SK-N-SH treated with all-trans-retinoic acid at 6 μM for 48 hours (cell line): Measurements from ENCODE around the gene TDRD6.

ENCODE experiments used
- ATAC-seq: fragments of 200-7000 bp; cut with Tn5 transposase; 3 replicates; pipeline ENCODE4 v1.9.1; 2020; ENCODE audit warnings: mild to moderate bottlenecking, moderate library complexity
- ARNTL ChIP-seq: fragments of 450-650 bp; formaldehyde crosslinking; IDR thresholded peaks from 2 replicates; pipeline ENCODE4 v1.5.0; 2020; ENCODE audit warnings: low read depth, mild to moderate bottlenecking, moderate library complexity, borderline replicate concordance
- BACH2 ChIP-seq: fragments of 250-450 bp; sonication (Bioruptor Pico); IDR thresholded peaks from 2 replicates; pipeline ENCODE4 v1.9.0; 2021; ENCODE audit warnings: mild to moderate bottlenecking, borderline replicate concordance
- CREB5 ChIP-seq: fragments of 250-450 bp; sonication (Bioruptor Pico); IDR thresholded peaks from 2 replicates; pipeline ENCODE4 v1.5.1; 2020; ENCODE audit warnings: low read depth, mild to moderate bottlenecking, moderate library complexity
- CSDC2 ChIP-seq: fragments of 250-450 bp; sonication (Bioruptor Pico); IDR thresholded peaks from 2 replicates; pipeline ENCODE4 v1.5.0; 2020; ENCODE audit warnings: mild to moderate bottlenecking, moderate library complexity
- CSRNP3 ChIP-seq: fragments of 250-450 bp; sonication (Bioruptor Pico); IDR thresholded peaks from 2 replicates; pipeline ENCODE4 v1.5.1; 2021; ENCODE audit warnings: mild to moderate bottlenecking, moderate library complexity
- ESRRG ChIP-seq: fragments of 250-450 bp; sonication (Bioruptor Pico); IDR thresholded peaks from 2 replicates; pipeline ENCODE4 v1.6.1; 2021; ENCODE audit warnings: mild to moderate bottlenecking
- ISL1 ChIP-seq: fragments of 250-450 bp; sonication (Bioruptor Pico); IDR thresholded peaks from 2 replicates; pipeline ENCODE4 v2.1.2; 2022; ENCODE audit warnings: mild to moderate bottlenecking, moderate library complexity
- PATZ1 ChIP-seq: fragments of 250-450 bp; sonication (Bioruptor Pico); IDR thresholded peaks from 2 replicates; pipeline ENCODE4 v1.8.0; 2020; ENCODE audit warnings: mild to moderate bottlenecking, moderate library complexity, borderline replicate concordance
- POU6F1 ChIP-seq: fragments of 250-450 bp; sonication (Bioruptor Pico); IDR thresholded peaks from 2 replicates; pipeline ENCODE4 v1.8.0; 2021; ENCODE audit warnings: low read depth, mild to moderate bottlenecking, moderate library complexity, borderline replicate concordance
- PPARA ChIP-seq: fragments of 250-450 bp; sonication (Bioruptor Pico); IDR thresholded peaks from 2 replicates; pipeline ENCODE4 v1.5.0; 2020; ENCODE audit warnings: mild to moderate bottlenecking, borderline replicate concordance
- RARB ChIP-seq: fragments of 250-450 bp; sonication (Bioruptor Pico); IDR thresholded peaks from 2 replicates; pipeline ENCODE4 v1.8.0; 2021; ENCODE audit warnings: mild to moderate bottlenecking, moderate library complexity
- SNAI2 ChIP-seq: fragments of 250-450 bp; sonication (Bioruptor Pico); IDR thresholded peaks from 2 replicates; pipeline ENCODE4 v1.5.0; 2020; ENCODE audit warnings: mild to moderate bottlenecking, moderate library complexity
- TCF4 ChIP-seq: fragments of 250-450 bp; sonication (Bioruptor Pico); IDR thresholded peaks from 2 replicates; pipeline ENCODE4 v1.8.0; 2021; ENCODE audit warnings: mild to moderate bottlenecking, moderate library complexity, borderline replicate concordance
- TOX ChIP-seq: fragments of 250-450 bp; sonication (Bioruptor Pico); IDR thresholded peaks from 2 replicates; pipeline ENCODE4 v1.8.0; 2021; ENCODE audit warnings: mild to moderate bottlenecking, moderate library complexity, borderline replicate concordance
- TSHZ2 ChIP-seq: fragments of 250-450 bp; sonication (Bioruptor Pico); IDR thresholded peaks from 2 replicates; pipeline ENCODE4 v1.5.0; 2020; ENCODE audit warnings: mild to moderate bottlenecking, moderate library complexity
- ZC3H10 ChIP-seq: fragments of 250-450 bp; sonication (Bioruptor Pico); IDR thresholded peaks from 2 replicates; pipeline ENCODE4 v1.5.1; 2021; ENCODE audit warnings: mild to moderate bottlenecking, moderate library complexity
- ZFP3 ChIP-seq: fragments of 250-450 bp; sonication (Bioruptor Pico); IDR thresholded peaks from 2 replicates; pipeline ENCODE4 v1.5.0; 2020; ENCODE audit warnings: mild to moderate bottlenecking, moderate library complexity
- ZFP30 ChIP-seq: fragments of 450-650 bp; formaldehyde crosslinking; IDR thresholded peaks from 2 replicates; pipeline ENCODE4 v1.5.0; 2022; ENCODE audit warnings: mild to moderate bottlenecking, moderate library complexity
- ZNF565 ChIP-seq: fragments of 450-650 bp; formaldehyde crosslinking; conservative IDR thresholded peaks from 2 replicates; pipeline ENCODE4 v1.5.0; 2020; ENCODE audit warnings: low read depth, mild to moderate bottlenecking, moderate library complexity
- ZNF70 ChIP-seq: fragments of 450-650 bp; formaldehyde crosslinking; IDR thresholded peaks from 2 replicates; pipeline ENCODE4 v1.5.0; 2020; ENCODE audit warnings: mild to moderate bottlenecking, moderate library complexity
- ZNF8 ChIP-seq: fragments of 450-650 bp; formaldehyde crosslinking; IDR thresholded peaks from 2 replicates; pipeline ENCODE4 v1.5.0; 2020; ENCODE audit warnings: mild to moderate bottlenecking, moderate library complexity

TDRD6 gene

GRCh38 chr6:46657642-46658041, 30.0 kb upstream of the TDRD6 start:
- ATAC-seq, result no peak
- TF ChIP-seq ZNF565 (CRISPR knock-in tag) (no peak), RARB (CRISPR knock-in tag) (no peak), ISL1 (CRISPR knock-in tag) (no peak), PPARA (CRISPR knock-in tag) (no peak), CSRNP3 (CRISPR knock-in tag) (no peak), CSDC2 (no peak), SNAI2 (CRISPR knock-in tag) (no peak), BACH2 (CRISPR knock-in tag) (no peak), PATZ1 (CRISPR knock-in tag) (no peak), ARNTL (no peak), ZNF8 (CRISPR knock-in tag) (no peak), ZFP3 (CRISPR knock-in tag) (no peak), ZC3H10 (CRISPR knock-in tag) (no peak), TSHZ2 (CRISPR knock-in tag) (no peak), ESRRG (CRISPR knock-in tag) (no peak), TCF4 (no peak), CREB5 (CRISPR knock-in tag) (no peak), ZNF70 (CRISPR knock-in tag) (no peak), POU6F1 (CRISPR knock-in tag) (no peak), TOX (CRISPR knock-in tag) (no peak)

- ATAC-seq, result no peak
- TF ChIP-seq CREB5 (CRISPR knock-in tag) (no peak), ZFP30 (CRISPR knock-in tag) (no peak), PATZ1 (CRISPR knock-in tag) (no peak), BACH2 (CRISPR knock-in tag) (no peak), ISL1 (CRISPR knock-in tag) (no peak), ESRRG (CRISPR knock-in tag) (no peak), ZC3H10 (CRISPR knock-in tag) (no peak), TOX (CRISPR knock-in tag) (no peak), ZNF565 (CRISPR knock-in tag) (no peak), TSHZ2 (CRISPR knock-in tag) (no peak), ZFP3 (CRISPR knock-in tag) (no peak), CSDC2 (no peak), POU6F1 (CRISPR knock-in tag) (no peak), RARB (CRISPR knock-in tag) (no peak), TCF4 (no peak), SNAI2 (CRISPR knock-in tag) (no peak), ARNTL (no peak)
Measured at GRCh38 chr6:46661483-46661882, 26.2 kb upstream of the TDRD6 start.
